GM23248 (cell line): ENCODE measurements around the gene KCND3.

ENCODE experiments used
- EZH2 ChIP-seq: fragments of 200-600 bp; sonication (generic); IDR thresholded peaks from 2 replicates; pipeline ENCODE4 v1.6.1; 2018; ENCODE audit warnings: antibody characterized with exemption, mild to moderate bottlenecking; ENCODE audit not compliant: insufficient read depth, poor library complexity, severe bottlenecking
- EZH2phosphoT487 ChIP-seq: fragments of 200-600 bp; sonication (generic); IDR thresholded peaks from 2 replicates; pipeline ENCODE4 v1.6.1; 2018; ENCODE audit warnings: antibody characterized with exemption, moderate library complexity, mild to moderate bottlenecking, low read depth; ENCODE audit not compliant: insufficient read depth

GRCh38 chr1:111908011-111908621, 81.4 kb downstream of the KCND3 start:
- TF ChIP-seq EZH2 (no peak), EZH2phosphoT487 (no peak)
